PC-3 (cell line): ENCODE measurements around the gene AVEN. TPM values are rescaled to one million over a fixed set of nuclear protein-coding genes. Genes with fewer than 3 reads are reported as not detected.

ENCODE experiments used
- ATAC-seq: fragments of 200-7000 bp; cut with Tn5 transposase; 2 replicates; pipeline ENCODE4 v1.9.1; 2020; ENCODE audit warnings: mild to moderate bottlenecking, moderate library complexity
- BruUV-seq: library from RNA; stranded (reverse); fragments of 400-500 nt; replicated peaks from 2 replicates; lab custom pipeline; 2021; lab: Mats Ljungman, UMichigan
- CTCF ChIA-PET: fragments of 300-600 bp; sonication (Branson Sonifier 250); formaldehyde crosslinking; loops from one replicate; lab custom pipeline; 2022; ENCODE audit warnings: antibody characterized with exemption; lab: Charles Lee
- POLR2A ChIA-PET: fragments of 300-600 bp; sonication (Branson Sonifier 250); formaldehyde crosslinking; loops from one replicate; lab custom pipeline; 2022; ENCODE audit warnings: antibody characterized with exemption; ENCODE audit not compliant: unreplicated experiment; lab: Charles Lee
- DNase-seq: peaks from one replicate; pipeline ENCODE4 v3.0.0-alpha.2; 2015
- H2AFZ ChIP-seq: fragments of 300-600 bp; sonication (generic); 2 replicates; pipeline ENCODE4 v1.6.0; 2016; ENCODE audit warnings: antibody characterized with exemption, low read length
- H3F3A ChIP-seq: fragments of 300-600 bp; sonication (generic); one replicate; pipeline ENCODE4 v1.6.0; 2017; ENCODE audit warnings: antibody characterized with exemption, low read length, control low read depth, mild to moderate bottlenecking; ENCODE audit not compliant: unreplicated experiment
- H3K27ac ChIP-seq: fragments of 300-600 bp; sonication (generic); 2 replicates; pipeline ENCODE4 v1.5.1; 2016; ENCODE audit warnings: mild to moderate bottlenecking, low read length
- H3K27me3 ChIP-seq: fragments of 300-600 bp; sonication (generic); 2 replicates; pipeline ENCODE4 v1.6.1; 2016; ENCODE audit warnings: low read length, mixed read lengths
- H3K36me3 ChIP-seq: fragments of 300-600 bp; sonication (generic); 2 replicates; pipeline ENCODE4 v1.6.1; 2016; ENCODE audit warnings: low read depth, mixed run types, low read length, mixed read lengths
- H3K4me1 ChIP-seq: fragments of 300-600 bp; sonication (generic); 2 replicates; pipeline ENCODE4 v1.5.1; 2016; ENCODE audit warnings: low read length; ENCODE audit not compliant: insufficient read depth
- H3K4me2 ChIP-seq: fragments of 300-600 bp; sonication (generic); 2 replicates; pipeline ENCODE4 v1.6.0; 2016; ENCODE audit warnings: low read length
- H3K4me3 ChIP-seq: fragments of 300-600 bp; sonication (generic); 2 replicates; pipeline ENCODE4 v1.5.1; 2016; ENCODE audit warnings: mild to moderate bottlenecking, low read length, mixed read lengths
- H3K79me2 ChIP-seq: fragments of 300-600 bp; sonication (generic); 2 replicates; pipeline ENCODE4 v1.6.1; 2017; ENCODE audit warnings: low read length, mixed read lengths
- H3K9ac ChIP-seq: fragments of 300-600 bp; sonication (generic); 2 replicates; pipeline ENCODE4 v1.6.0; 2016; ENCODE audit warnings: mild to moderate bottlenecking, low read length
- H3K9me2 ChIP-seq: fragments of 300-600 bp; sonication (generic); replicated peaks from 2 replicates; pipeline ENCODE4 v1.6.1; 2016; ENCODE audit warnings: mixed run types, low read length, mixed read lengths
- H3K9me3 ChIP-seq: fragments of 300-600 bp; sonication (generic); 2 replicates; pipeline ENCODE4 v1.6.1; 2016; ENCODE audit warnings: low read length, mixed read lengths
- H4K20me1 ChIP-seq: fragments of 300-600 bp; sonication (generic); 2 replicates; pipeline ENCODE4 v1.6.1; 2016; ENCODE audit warnings: low read length, mixed read lengths
- EZH2 ChIP-seq: fragments of 300-600 bp; sonication (generic); IDR thresholded peaks from one replicate; pipeline ENCODE4 v1.6.1; 2017; ENCODE audit warnings: antibody characterized with exemption, mild to moderate bottlenecking, low read length; ENCODE audit not compliant: unreplicated experiment
- EZH2phosphoT487 ChIP-seq: fragments of 300-600 bp; sonication (generic); IDR thresholded peaks from 2 replicates; pipeline ENCODE4 v1.6.1; 2018; ENCODE audit warnings: mild to moderate bottlenecking, antibody characterized with exemption, low read length, borderline replicate concordance
- intact Hi-C: fragments of 100-400 bp; cut with micrococcal nuclease; formaldehyde crosslinking; loops from 2 replicates; pipeline ENCODE4 v1.9.0; 2023
- total RNA-seq: library from RNA; depleted of rRNA; stranded (reverse); fragments of >200 nt; gene quantifications from 2 replicates; pipeline ENCODE4 v1.2.3, GENCODE V29; 2014
- TF ChIP-seq, protein P1 (sequence below): fragments of 300-600 bp; sonication (generic); conservative IDR thresholded peaks from 2 replicates; pipeline ENCODE4 v1.5.1; 2017; ENCODE audit warnings: antibody characterized with exemption, low read depth, mild to moderate bottlenecking, low read length

The AVEN gene
- total RNA-seq, 1 experiment from 2014 or later, result 10.5 TPM

DNA sequence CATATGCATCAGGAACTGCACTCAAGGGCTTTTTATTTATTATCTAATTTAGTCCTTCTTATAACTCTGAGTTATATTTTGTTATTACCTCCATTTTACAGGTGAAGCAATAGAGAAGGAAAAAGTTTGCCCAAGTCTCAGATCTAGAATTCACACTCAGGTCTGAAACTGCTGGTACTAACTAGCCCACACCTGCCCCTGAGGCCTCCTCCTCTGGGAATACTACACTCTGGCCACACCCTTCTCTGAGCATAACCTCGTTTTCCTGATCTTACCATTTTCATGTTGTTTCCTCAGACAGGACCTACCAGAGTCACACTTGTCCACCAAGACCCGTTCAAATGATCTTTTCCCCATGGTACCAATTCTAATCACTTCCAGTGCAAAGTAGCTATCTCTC is 164.8 kb downstream of the AVEN start:
- Histone ChIP-seq H3K36me3 (no peaks in the 10 kb centered on the region), H3K9me2 (no peaks in the 10 kb centered on the region), H3K79me2 (no peaks in the 10 kb centered on the region), H2AFZ (no peak overlapping the region), H3K4me2 (no peak overlapping the region), H3K27me3 (no peaks in the 10 kb centered on the region), H3K4me1 (no peaks in the 10 kb centered on the region), H3K9me3 (no peaks in the 10 kb centered on the region), H3K9ac (no peak overlapping the region), H3F3A (no peaks in the 10 kb centered on the region), H4K20me1 (no peaks in the 10 kb centered on the region), H3K27ac (no peak overlapping the region), H3K4me3 (no peak overlapping the region)
- DNase-seq (no peak), ATAC-seq (no peak)
- intact Hi-C loops, result no loop called here
- TF ChIP-seq EZH2phosphoT487 (no peak), EZH2 (no peak)
- TF ChIP-seq, protein P1, sequence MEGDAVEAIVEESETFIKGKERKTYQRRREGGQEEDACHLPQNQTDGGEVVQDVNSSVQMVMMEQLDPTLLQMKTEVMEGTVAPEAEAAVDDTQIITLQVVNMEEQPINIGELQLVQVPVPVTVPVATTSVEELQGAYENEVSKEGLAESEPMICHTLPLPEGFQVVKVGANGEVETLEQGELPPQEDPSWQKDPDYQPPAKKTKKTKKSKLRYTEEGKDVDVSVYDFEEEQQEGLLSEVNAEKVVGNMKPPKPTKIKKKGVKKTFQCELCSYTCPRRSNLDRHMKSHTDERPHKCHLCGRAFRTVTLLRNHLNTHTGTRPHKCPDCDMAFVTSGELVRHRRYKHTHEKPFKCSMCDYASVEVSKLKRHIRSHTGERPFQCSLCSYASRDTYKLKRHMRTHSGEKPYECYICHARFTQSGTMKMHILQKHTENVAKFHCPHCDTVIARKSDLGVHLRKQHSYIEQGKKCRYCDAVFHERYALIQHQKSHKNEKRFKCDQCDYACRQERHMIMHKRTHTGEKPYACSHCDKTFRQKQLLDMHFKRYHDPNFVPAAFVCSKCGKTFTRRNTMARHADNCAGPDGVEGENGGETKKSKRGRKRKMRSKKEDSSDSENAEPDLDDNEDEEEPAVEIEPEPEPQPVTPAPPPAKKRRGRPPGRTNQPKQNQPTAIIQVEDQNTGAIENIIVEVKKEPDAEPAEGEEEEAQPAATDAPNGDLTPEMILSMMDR, result no peak
- ChIA-PET CTCF (no interaction called here), POLR2A (no interaction called here)
- no TSS peak for BruUV-seq

DNA sequence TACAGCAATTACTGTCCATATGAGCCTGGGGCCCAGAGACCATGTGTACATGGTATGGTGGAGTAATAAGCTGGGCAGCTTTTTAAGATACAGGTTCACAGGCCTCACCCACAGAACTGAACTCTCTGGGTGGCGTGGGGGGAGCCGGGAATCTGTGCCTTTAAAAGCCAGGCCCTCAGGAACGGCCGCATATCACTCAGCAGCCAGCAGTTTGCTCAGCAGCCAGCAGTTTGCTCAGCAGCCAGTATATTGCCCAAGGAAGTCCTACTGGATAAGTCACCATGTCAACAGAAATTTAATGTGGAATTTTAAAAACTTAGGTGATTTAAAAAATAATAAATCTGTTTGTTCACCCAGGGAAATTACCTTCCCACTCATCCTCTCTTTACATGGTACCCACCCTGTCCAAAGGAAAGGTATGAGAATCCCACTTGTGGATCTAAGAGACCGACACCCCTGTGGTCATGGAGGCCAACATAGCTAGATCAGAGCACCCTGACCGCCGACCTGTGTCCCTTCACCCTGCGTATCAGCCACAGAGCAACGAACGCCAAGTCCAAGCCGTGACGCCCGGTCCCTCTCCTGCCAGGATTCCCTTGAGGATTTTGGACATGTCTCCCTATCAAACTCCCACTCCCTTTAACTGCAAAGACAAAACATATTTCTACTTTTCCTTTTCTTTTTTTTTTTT is 166.4 kb downstream of the AVEN start:
- ATAC-seq, result peak; percentile 96
- H3K36me3 ChIP-seq, result no peaks in the 10 kb centered on the region
- BruUV-seq, result no TSS peak
- intact Hi-C loops, result no loop called here
- H3K4me2 ChIP-seq, result no peak overlapping the region
- ChIA-PET CTCF (no interaction called here), POLR2A (no interaction called here)
- no peak overlapping the region for H2AFZ ChIP-seq
- H3K4me1 ChIP-seq, result no peaks in the 10 kb centered on the region
- no peak overlapping the region for H3K27ac ChIP-seq
- H3K9ac ChIP-seq, result no peak overlapping the region
- H3K79me2 ChIP-seq, result no peaks in the 10 kb centered on the region
- H3K27me3 ChIP-seq, result no peaks in the 10 kb centered on the region
- H3F3A ChIP-seq, result no peaks in the 10 kb centered on the region
- H3K9me2 ChIP-seq, result no peaks in the 10 kb centered on the region
- no peak overlapping the region for H3K4me3 ChIP-seq
- DNase-seq, result peak; percentile 11
- no peaks in the 10 kb centered on the region for H4K20me1 ChIP-seq
- TF ChIP-seq EZH2 (no peak), EZH2phosphoT487 (no peak)
- TF ChIP-seq, protein P1, result no peak
- no peaks in the 10 kb centered on the region for H3K9me3 ChIP-seq

DNA sequence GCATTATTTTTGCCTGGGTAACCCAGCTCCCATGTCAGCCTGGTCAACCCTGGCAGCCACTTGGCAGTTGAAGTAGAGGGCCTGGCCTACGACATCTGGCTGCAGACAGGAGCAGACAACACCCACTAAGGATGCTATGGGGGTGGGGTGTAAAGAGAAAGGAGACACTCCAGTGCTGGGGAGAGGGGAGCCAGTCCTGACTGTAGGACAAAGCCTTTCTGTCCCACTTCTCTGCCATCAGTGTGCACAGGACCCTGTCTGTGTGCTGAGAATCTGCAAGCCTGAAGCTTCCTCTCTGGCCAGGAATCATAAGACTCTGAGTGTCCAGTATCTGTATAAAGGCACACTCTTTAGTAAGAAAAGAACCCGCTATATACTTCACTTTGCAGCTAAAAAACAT is 167.0 kb downstream of the AVEN start:
- no peaks in the 10 kb centered on the region for H4K20me1 ChIP-seq
- H3F3A ChIP-seq, result no peaks in the 10 kb centered on the region
- POLR2A ChIA-PET, result no interaction called here
- BruUV-seq, result no TSS peak
- CTCF ChIA-PET, result no interaction called here
- ATAC-seq (no peak), DNase-seq (no peak)
- H2AFZ ChIP-seq, result no peak overlapping the region
- H3K9ac ChIP-seq, result no peak overlapping the region
- H3K9me3 ChIP-seq, result no peaks in the 10 kb centered on the region
- H3K9me2 ChIP-seq, result no peaks in the 10 kb centered on the region
- H3K27me3 ChIP-seq, result no peaks in the 10 kb centered on the region
- no peaks in the 10 kb centered on the region for H3K79me2 ChIP-seq
- H3K4me3 ChIP-seq, result no peak overlapping the region
- no peaks in the 10 kb centered on the region for H3K36me3 ChIP-seq
- TF ChIP-seq EZH2 (no peak), EZH2phosphoT487 (no peak)
- TF ChIP-seq, protein P1, result no peak
- H3K4me1 ChIP-seq, result no peaks in the 10 kb centered on the region
- H3K27ac ChIP-seq, result no peak overlapping the region
- intact Hi-C loops, result no loop called here
- H3K4me2 ChIP-seq, result no peak overlapping the region
